Activated T-helper 2 cell treated with anti-CD3 and anti-CD28 coated beads, Interferon-gamma antibody, Interleukin-2, Interleukin-4, amounts not matched to agents 10 μg/mL and 5 μg/mL and 100 μg/mL, durations not matched to agents 14 hours and 24 hours and 36 hours (primary cell): ENCODE results near the gene KIF6. TPM values are rescaled to one million over a fixed set of nuclear protein-coding genes. Genes with fewer than 3 reads are reported as not detected.

ENCODE experiments used
- DNase-seq: peaks from one replicate; pipeline ENCODE4 v3.0.0; 2021; ENCODE audit warnings: low spot score
- H3K27ac Mint-ChIP-seq: one replicate; pipeline ENCODE4 v1.8.0; 2021; ENCODE audit warnings: mixed read lengths
- H3K27me3 Mint-ChIP-seq: one replicate; pipeline ENCODE4 v1.8.0; 2021; ENCODE audit warnings: low read depth, mixed read lengths
- H3K36me3 Mint-ChIP-seq: one replicate; pipeline ENCODE4 v1.8.0; 2021; ENCODE audit warnings: low read depth, mixed read lengths
- H3K4me1 Mint-ChIP-seq: one replicate; pipeline ENCODE4 v1.8.0; 2021; ENCODE audit warnings: low read depth, mixed read lengths
- H3K4me3 Mint-ChIP-seq: one replicate; pipeline ENCODE4 v1.8.0; 2021; ENCODE audit warnings: low read depth, mild to moderate bottlenecking, moderate library complexity, mixed read lengths
- H3K9me3 Mint-ChIP-seq: one replicate; pipeline ENCODE4 v1.8.0; 2021; ENCODE audit warnings: mixed read lengths
- intact Hi-C: fragments of 100-400 bp; cut with micrococcal nuclease; formaldehyde crosslinking; loops from one replicate; pipeline ENCODE4 v1.15.1; 2023
- total RNA-seq: library from RNA; stranded (reverse); gene quantifications from 2 replicates; pipeline ENCODE4 v1.2.3, GENCODE V29; 2022

KIF6 gene
- total RNA-seq, 1 donor from 2014 or later, result 0.25 TPM

DNA sequence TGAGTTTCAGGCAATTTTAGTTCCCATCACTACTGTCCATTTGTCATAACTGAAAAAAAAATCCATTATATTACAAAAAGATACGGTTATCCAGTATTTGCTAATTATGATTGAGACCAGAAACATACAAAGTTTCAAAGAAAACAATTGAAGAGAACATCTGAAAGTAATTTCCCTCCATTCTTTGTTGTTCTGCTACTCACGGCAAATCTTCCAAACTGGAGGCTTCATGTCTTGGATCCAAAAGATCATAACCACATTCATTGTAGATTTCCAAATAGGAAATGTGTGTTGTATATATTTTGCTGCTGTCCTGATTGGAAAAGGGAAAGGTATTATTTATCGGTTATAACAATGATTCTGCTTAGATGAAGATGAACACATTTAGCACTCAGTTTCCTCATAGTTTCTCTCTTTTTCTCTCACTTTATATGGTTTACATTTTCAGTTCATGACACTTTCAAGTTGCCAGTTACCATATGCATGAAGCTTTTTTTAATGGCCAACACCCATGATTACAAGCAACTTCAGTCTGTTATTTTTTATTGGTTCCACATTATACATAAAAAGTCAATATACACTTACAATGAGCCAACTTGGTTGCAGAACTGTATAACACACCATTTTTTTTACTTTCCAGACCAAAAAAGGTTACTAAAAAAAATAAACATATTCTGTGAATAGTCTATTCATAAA is 90.4 kb downstream of the KIF6 start:
- Mint-ChIP-seq H3K36me3 (no peaks in the 10 kb centered on the region), H3K27ac (no peak overlapping the region), H3K27me3 (peaks cover 2% of the 10 kb centered on the region), H3K9me3 (no peaks in the 10 kb centered on the region), H3K4me3 (no peak overlapping the region), H3K4me1 (no peaks in the 10 kb centered on the region)
- no peak for DNase-seq
- intact Hi-C loops, result no loop called here

DNA sequence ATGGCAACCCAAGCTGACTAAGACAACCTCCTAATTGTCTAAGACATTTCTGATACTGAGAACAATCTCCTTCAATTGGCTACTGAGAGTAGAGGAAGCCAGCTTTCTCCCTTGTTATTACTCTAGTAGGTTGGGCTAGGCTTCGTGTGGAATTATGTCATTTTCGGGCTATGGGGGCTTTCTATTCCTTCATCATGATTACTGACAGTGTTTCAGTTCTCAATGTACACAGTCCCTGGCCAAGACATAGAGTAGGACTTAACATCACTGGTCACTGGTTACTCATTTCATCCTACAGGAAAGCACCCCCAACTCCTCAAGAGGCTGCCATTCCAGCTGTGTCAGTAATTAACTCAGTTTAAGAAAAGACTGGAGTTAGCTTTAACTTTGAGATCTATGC is 100.0 kb downstream of the KIF6 start:
- intact Hi-C loops, result no loop called here

DNA sequence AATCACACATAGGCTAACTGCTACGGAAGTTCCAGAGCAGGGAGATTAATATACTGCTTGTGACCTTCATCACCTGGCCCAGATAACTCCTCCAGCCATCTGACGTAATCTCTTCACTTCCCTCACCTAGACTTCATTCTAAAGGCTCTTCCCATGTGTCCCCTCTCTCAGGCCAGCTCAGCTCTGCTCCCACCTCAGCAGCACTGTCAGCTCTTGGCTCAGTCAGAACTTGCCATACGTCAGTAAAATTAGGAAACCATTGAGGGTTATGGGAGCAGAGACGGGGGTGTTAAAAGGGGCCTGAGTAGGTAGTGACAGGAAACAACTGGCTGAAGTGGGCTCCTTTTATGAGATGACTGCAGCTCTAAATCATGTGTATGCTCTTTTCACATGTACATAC is 101.5 kb downstream of the KIF6 start:
- Mint-ChIP-seq H3K27ac (no peak overlapping the region), H3K4me1 (no peaks in the 10 kb centered on the region), H3K9me3 (no peaks in the 10 kb centered on the region), H3K36me3 (no peaks in the 10 kb centered on the region), H3K4me3 (no peak overlapping the region), H3K27me3 (peaks cover 5% of the 10 kb centered on the region)
- DNase-seq, result no peak
- intact Hi-C loops, result no loop called here

More for the DNA sequence above, 100.0 kb downstream of the KIF6 start:
- Mint-ChIP-seq H3K4me1 (no peaks in the 10 kb centered on the region), H3K36me3 (no peaks in the 10 kb centered on the region), H3K9me3 (no peaks in the 10 kb centered on the region), H3K4me3 (no peak overlapping the region), H3K27ac (no peak overlapping the region), H3K27me3 (peaks cover 8% of the 10 kb centered on the region)
- DNase-seq, result no peak

DNA sequence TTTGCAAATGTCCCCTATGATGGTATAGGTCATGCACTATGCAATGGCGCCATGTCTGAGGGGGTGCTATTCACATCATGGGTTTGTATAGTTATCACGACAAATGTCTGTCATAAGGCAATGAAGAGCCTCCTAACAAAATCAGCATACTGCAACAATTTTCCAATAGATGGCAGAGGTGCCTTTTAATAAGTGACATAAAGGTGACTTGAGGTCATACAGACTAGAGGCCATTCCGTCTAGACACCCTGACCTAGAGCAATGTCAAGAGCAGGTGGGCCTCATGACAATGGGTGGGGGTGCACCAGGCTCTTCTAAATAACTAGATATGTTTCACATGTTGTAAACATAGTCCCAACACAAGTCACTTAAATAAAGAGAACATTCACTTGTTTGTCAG is 107.7 kb downstream of the KIF6 start:
- no peak for DNase-seq
- H3K4me1 Mint-ChIP-seq, result no peaks in the 10 kb centered on the region
- intact Hi-C loops, result no loop called here
- no peak overlapping the region for H3K27ac Mint-ChIP-seq
- H3K4me3 Mint-ChIP-seq, result no peak overlapping the region
- no peaks in the 10 kb centered on the region for H3K9me3 Mint-ChIP-seq
- peaks cover 3% of the 10 kb centered on the region for H3K27me3 Mint-ChIP-seq
- no peaks in the 10 kb centered on the region for H3K36me3 Mint-ChIP-seq

DNA sequence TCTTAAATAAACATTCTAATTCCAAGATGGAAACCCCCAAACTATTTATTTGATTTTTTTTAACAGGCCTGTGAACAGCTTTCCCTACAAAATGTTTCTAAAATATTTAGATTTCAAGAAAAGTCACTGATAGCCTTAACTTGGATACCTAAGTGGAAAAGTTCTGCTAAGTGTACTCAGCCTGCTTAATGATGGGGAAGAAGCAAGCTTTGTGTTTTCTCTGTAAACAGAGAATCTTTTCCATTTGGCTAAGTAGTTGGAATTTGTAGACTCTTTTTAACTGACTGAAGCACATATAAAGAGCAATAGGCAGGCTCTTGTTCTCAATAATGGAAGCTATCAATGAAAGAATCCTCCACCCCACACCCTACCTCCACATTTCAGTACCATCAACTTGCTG is 108.2 kb downstream of the KIF6 start:
- H3K9me3 Mint-ChIP-seq, result no peaks in the 10 kb centered on the region
- H3K4me3 Mint-ChIP-seq, result no peak overlapping the region
- no peak for DNase-seq
- no peaks in the 10 kb centered on the region for H3K36me3 Mint-ChIP-seq
- no peaks in the 10 kb centered on the region for H3K4me1 Mint-ChIP-seq
- intact Hi-C loops, result no loop called here
- H3K27me3 Mint-ChIP-seq, result peaks cover 3% of the 10 kb centered on the region
- no peak overlapping the region for H3K27ac Mint-ChIP-seq

DNA sequence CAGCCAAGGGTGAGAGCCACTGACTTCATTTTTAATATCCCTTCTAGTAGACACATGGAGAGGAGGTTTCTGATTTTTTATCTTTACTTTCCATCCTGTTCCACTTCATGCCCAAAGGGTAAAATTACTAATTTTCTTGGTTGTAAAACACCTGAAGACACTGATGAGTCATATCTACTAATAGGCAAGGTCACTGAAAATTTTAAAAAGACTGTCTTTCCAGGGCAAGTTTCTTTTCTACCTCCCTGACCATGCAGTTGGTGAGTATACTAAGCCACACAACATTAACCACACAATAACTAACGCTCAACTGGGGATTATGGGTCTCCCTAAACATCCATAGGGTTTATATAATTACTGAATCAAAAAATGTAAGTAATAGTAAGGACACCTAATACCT is 109.6 kb downstream of the KIF6 start:
- Mint-ChIP-seq H3K27ac (no peak overlapping the region), H3K36me3 (no peaks in the 10 kb centered on the region), H3K27me3 (peaks cover 3% of the 10 kb centered on the region), H3K4me1 (no peaks in the 10 kb centered on the region), H3K9me3 (no peaks in the 10 kb centered on the region), H3K4me3 (no peak overlapping the region)
- intact Hi-C loops, result no loop called here
- no peak for DNase-seq

DNA sequence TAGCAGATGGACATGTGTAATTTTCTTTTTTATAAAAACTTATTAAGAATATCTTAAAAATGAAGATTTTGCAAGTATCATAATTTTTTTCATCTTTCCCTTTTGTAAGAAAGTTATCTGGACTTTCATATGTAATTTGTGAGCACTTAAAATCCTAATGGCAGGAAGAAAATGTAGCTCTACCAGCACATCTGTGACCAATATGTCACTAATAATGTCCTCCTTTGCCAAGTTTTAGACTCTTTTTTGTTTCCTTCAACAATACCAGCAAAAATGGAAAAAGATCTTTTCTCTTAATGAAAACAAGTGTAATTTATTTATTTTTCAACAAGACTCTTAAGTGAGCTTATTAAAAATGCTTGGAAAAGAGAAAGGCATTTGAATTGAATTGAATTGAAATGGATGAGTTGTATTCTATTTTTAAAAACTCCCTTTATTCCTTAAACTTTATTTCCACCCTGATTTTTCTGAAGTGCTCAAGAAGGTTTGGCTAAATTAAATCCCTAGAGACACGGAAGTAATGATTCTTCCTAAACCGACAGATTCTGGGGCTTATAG is 110.7 kb downstream of the KIF6 start:
- peaks cover 3% of the 10 kb centered on the region for H3K27me3 Mint-ChIP-seq
- H3K36me3 Mint-ChIP-seq, result no peaks in the 10 kb centered on the region
- H3K9me3 Mint-ChIP-seq, result no peaks in the 10 kb centered on the region
- no peak for DNase-seq
- no peaks in the 10 kb centered on the region for H3K4me1 Mint-ChIP-seq
- intact Hi-C loops, result no loop called here
- H3K27ac Mint-ChIP-seq, result no peak overlapping the region
- no peak overlapping the region for H3K4me3 Mint-ChIP-seq

DNA sequence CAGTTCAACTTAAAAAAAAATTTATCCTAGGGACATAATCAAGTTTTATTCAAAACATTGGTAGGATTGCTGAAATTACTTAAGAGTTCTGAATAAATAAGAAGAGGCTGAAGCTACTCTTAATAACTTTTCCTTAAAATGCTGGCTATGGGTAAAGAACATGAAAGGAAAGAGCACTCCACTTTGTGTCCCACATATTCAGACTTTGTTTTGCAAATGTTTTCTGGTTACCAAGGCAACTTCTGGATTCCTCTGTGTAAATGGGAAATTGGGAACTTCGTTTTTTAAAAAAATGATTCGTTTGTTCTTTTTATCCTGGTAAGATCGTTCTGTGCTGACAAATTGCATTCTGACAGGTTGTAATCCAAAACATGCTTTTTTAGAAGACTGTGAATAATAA is 115.0 kb downstream of the KIF6 start:
- H3K36me3 Mint-ChIP-seq, result no peaks in the 10 kb centered on the region
- no peaks in the 10 kb centered on the region for H3K9me3 Mint-ChIP-seq
- DNase-seq, result no peak
- intact Hi-C loops, result no loop called here
- no peaks in the 10 kb centered on the region for H3K4me1 Mint-ChIP-seq
- H3K4me3 Mint-ChIP-seq, result no peak overlapping the region
- peaks cover 6% of the 10 kb centered on the region for H3K27me3 Mint-ChIP-seq
- no peak overlapping the region for H3K27ac Mint-ChIP-seq

DNA sequence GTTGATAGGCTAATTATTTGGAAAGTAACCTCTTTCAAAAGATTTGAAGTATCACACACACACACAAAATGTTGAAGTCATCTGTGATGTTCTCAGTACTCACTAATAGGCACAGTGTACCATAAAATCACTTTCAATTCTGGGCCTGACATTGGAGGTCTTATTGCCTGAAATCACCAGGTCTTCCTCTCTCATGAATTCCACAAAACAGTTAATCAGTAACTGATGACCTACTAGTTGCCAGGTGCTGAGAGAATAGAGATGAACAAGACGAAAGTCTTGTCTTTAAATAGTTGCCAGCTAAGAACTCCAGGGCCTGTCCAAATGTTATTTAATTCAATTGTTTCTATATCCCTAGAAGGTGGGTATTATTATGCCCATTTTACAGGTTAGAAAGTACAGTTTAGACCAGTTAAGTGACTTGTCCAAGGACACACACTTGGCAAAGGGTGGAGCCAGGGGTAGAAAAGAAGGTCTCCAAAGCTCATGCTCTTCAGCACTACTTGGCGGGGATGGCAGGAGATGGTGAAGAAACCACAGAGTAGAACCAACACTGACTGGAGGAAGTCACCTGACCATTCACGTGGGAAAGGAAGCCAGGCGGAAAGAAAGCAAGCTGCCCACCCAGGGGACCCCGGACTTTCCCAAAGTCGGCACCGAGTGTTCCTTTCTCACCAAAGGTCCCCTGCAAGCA is 116.4 kb downstream of the KIF6 start:
- Mint-ChIP-seq H3K27me3 (peaks cover 8% of the 10 kb centered on the region), H3K27ac (no peak overlapping the region), H3K9me3 (no peaks in the 10 kb centered on the region), H3K36me3 (no peaks in the 10 kb centered on the region), H3K4me3 (no peak overlapping the region), H3K4me1 (no peaks in the 10 kb centered on the region)
- intact Hi-C loops, result no loop called here
- DNase-seq, result no peak

DNA sequence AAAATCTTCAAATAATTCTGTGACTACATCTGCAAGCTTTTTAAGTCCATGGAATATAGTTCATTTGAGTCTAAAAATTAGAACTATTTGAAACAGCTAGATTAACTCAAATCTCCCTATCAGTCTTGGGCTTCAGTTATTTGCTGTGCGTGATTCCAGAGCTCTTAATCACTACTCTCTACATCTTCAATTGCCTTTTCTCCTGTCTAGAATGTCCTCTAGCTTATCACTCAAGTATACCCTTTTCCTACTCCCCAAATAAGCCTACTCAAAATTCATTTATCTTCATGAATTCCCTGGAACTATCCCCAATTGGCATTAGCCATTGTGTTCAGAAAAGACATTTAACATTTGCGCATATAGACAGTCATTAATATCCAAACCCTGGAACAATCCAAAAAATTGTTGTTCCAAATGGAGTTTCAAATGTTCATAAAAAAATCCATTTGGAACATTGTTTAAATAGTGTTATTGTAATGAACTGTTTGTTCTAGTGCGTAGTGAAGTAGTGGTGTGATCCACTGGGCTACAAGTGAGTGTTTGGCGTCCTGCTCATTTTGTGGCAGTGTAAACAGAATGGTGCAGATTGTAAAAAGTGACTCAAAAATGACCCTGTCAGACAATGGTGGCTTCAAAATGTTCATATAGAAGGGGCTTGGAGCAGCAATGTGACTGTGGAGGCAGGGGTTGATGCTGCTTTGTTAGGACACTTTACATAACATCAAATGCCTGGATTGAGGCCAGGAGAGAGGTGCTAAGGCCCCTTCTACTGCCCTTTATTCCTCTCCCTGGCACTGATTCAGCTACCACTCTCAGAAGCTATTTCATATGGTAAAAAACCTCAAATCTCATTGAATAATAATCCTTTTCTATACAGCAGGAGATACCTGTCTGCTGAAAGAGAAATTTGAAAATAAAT is 122.3 kb downstream of the KIF6 start:
- Mint-ChIP-seq H3K27me3 (peaks cover 10% of the 10 kb centered on the region), H3K27ac (no peak overlapping the region), H3K36me3 (no peaks in the 10 kb centered on the region), H3K4me1 (no peaks in the 10 kb centered on the region), H3K4me3 (no peak overlapping the region), H3K9me3 (no peaks in the 10 kb centered on the region)
- intact Hi-C loops, result no loop called here
- DNase-seq, result no peak

DNA sequence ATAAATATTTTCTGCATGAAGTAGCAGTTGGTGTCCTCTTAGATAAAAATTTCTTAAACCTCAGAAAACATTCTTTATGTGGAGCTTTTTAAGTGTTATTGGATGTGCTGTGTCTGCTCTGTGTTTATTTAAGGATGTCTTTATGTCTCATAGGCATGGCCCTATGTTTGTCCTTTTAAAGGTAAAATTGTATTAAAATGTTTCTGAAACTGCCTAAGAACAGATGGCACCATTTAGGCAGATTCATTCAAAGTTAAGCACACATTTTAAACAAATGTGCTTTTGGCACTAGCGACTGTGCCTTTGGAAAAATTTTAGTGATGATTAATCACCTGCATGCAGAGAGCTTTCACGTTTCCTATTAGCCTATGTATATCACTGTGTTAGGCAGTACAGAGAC is 125.2 kb downstream of the KIF6 start:
- Mint-ChIP-seq H3K27me3 (peaks cover 8% of the 10 kb centered on the region), H3K4me1 (no peaks in the 10 kb centered on the region), H3K36me3 (no peaks in the 10 kb centered on the region), H3K4me3 (no peak overlapping the region), H3K27ac (no peak overlapping the region), H3K9me3 (no peaks in the 10 kb centered on the region)
- intact Hi-C loops, result no loop called here
- no peak for DNase-seq

DNA sequence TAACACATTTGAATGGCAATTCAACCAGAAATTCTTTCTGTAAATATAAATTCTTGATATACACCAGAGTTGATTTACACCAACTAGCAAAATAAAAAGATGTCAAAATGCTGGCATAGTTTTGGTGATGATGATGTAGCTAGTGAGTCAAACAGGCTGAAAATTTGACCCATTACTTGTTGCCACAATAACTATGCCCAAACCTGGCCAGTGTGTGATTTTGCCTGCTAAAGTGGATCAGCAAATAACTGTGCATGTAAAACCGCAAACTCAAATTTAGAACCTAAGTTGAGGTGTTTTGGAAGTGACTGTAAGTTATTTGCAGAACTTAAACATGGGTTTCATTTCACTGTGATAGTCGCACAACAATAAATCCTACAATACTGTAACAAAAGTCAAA is 125.9 kb downstream of the KIF6 start:
- intact Hi-C loops, result no loop called here
- H3K9me3 Mint-ChIP-seq, result no peaks in the 10 kb centered on the region
- peaks cover 8% of the 10 kb centered on the region for H3K27me3 Mint-ChIP-seq
- H3K36me3 Mint-ChIP-seq, result no peaks in the 10 kb centered on the region
- H3K27ac Mint-ChIP-seq, result no peak overlapping the region
- no peaks in the 10 kb centered on the region for H3K4me1 Mint-ChIP-seq
- DNase-seq, result no peak
- H3K4me3 Mint-ChIP-seq, result no peak overlapping the region

DNA sequence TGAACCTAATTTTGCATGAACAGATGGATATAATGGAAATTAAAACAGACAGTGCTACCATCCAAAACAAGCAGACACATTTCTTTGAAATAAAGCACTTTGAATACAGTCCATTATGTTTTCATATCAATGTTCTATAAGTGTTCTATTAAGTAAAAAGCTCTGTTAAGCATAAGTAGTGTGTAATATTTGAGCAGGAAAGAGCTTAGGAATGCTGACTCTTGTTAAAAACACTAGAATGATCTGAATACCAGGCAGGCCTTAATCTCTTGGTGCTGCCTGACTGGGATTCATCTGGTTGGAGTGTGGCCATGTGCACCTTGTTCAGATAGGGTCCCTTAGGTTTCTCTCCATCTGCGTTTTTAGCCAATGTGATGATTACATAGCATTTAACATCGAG is 130.9 kb downstream of the KIF6 start:
- H3K27me3 Mint-ChIP-seq, result peaks cover 4% of the 10 kb centered on the region
- H3K4me1 Mint-ChIP-seq, result no peaks in the 10 kb centered on the region
- H3K36me3 Mint-ChIP-seq, result no peaks in the 10 kb centered on the region
- no peaks in the 10 kb centered on the region for H3K9me3 Mint-ChIP-seq
- no peak overlapping the region for H3K27ac Mint-ChIP-seq
- H3K4me3 Mint-ChIP-seq, result no peak overlapping the region
- DNase-seq, result no peak
- intact Hi-C loops, result no loop called here
